ENCODE measurements around the gene ARHGAP12.

DNA sequence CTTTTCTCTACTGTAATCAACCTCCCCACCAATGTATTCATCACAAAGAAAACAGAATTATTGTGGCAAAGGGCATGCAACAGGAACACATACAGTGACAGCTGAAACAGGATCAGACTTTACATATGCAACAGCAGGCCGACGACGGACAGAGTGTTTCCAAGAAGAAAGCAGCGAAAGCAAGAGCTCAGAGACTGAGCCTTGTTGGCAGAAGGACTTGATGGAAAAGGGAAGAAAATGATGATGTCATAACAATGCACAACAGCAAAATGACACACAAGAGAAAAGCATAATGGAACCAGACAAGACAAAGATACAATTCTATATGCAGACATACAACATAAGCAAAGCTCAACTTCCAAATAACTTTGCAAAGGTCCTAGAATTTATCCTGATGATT lies 106.5 kb downstream of the ARHGAP12 start:
- TF ChIP-seq, protein P1, sequence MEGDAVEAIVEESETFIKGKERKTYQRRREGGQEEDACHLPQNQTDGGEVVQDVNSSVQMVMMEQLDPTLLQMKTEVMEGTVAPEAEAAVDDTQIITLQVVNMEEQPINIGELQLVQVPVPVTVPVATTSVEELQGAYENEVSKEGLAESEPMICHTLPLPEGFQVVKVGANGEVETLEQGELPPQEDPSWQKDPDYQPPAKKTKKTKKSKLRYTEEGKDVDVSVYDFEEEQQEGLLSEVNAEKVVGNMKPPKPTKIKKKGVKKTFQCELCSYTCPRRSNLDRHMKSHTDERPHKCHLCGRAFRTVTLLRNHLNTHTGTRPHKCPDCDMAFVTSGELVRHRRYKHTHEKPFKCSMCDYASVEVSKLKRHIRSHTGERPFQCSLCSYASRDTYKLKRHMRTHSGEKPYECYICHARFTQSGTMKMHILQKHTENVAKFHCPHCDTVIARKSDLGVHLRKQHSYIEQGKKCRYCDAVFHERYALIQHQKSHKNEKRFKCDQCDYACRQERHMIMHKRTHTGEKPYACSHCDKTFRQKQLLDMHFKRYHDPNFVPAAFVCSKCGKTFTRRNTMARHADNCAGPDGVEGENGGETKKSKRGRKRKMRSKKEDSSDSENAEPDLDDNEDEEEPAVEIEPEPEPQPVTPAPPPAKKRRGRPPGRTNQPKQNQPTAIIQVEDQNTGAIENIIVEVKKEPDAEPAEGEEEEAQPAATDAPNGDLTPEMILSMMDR (IDR thresholded peaks at IDR 0.05) = no peak
- TF ChIP-seq POLR2AphosphoS5 (IDR thresholded peaks at IDR 0.05; ENCODE audit: low read depth, low read length) (no peak), PBX3 (IDR thresholded peaks at IDR 0.05) (no peak), SIN3A (IDR thresholded peaks at IDR 0.05; ENCODE audit: borderline replicate concordance, low read depth, low read length) (no peak), MEF2A (IDR thresholded peaks at IDR 0.05; ENCODE audit: borderline replicate concordance, low read depth) (no peak), NRF1 (IDR thresholded peaks at IDR 0.05; ENCODE audit: low read depth, low read length) (no peak), GATA2 (CRISPR knock-in tag; IDR thresholded peaks at IDR 0.05) (no peak), MXI1 (IDR thresholded peaks at IDR 0.05; ENCODE audit: low read depth, low read length) (no peak), ZBTB33 (IDR thresholded peaks at IDR 0.05; ENCODE audit: borderline replicate concordance, low read depth) (no peak), USF1 (IDR thresholded peaks at IDR 0.05; ENCODE audit: borderline replicate concordance, low read depth) (no peak), EZH2phosphoT487 (IDR thresholded peaks at IDR 0.05; ENCODE audit: borderline replicate concordance, low read depth) (no peak)
- TF ChIP-seq, protein P2, sequence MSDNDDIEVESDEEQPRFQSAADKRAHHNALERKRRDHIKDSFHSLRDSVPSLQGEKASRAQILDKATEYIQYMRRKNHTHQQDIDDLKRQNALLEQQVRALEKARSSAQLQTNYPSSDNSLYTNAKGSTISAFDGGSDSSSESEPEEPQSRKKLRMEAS (IDR thresholded peaks at IDR 0.05; ENCODE audit: low read depth) = no peak
